Measurements from ENCODE around the gene RYR1. TPM values are rescaled to one million over a fixed set of nuclear protein-coding genes. Genes with fewer than 3 reads are reported as not detected.

Gene RYR1
- total and polyA plus RNA-seq, 5 experiments from 2014 or later, result 0.07 to 1.3 (median 0.93) TPM; not detected in 2

DNA sequence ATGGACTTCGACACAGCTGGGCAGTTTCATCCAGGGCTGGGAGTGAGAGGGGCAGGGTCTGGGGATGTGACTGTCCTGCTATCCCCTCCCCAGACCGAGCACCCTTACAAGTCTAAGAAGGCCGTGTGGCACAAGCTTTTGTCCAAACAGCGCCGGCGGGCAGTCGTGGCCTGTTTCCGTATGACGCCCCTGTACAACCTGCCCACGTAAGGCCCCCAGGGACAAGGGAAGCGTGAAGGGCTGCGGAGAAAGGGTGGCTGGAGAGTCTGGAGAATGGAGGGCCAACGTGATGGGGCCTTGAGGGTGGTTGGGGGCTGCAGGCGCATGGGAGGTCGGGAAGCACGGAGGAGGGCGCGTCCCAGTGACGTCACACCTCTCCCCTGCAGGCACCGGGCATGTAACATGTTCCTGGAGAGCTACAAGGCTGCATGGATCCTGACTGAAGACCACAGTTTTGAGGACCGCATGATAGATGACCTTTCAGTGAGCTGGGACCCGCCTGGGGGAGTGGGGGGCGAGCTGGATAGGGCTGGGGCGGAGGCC lies 94.8 kb downstream of the RYR1 start:
- Mint-ChIP-seq H3K4me3 (peak overlapping the region in 3 of 10 donors; percentile 3 to 67 (median 46)), H3K27me3 (peaks cover 0 to 18% (median 6%) of the 10 kb centered on the region in 5 donors), H3K36me3 (no peaks in the 10 kb centered on the region), H3K27ac (peak overlapping the region in 1 of 10 donors; percentile 63), H3K4me1 (peaks cover 0 to 2% (median 0%) of the 10 kb centered on the region in 4 donors), H3K9me3 (no peaks in the 10 kb centered on the region)
- DNase-seq, result no peak
- POLR2A ChIA-PET, result interaction anchor here (0.7 to 1.1 kb wide), 2 partner anchors 9 to 10 kb away, joined by 3 read pairs; no protein-coding TSS in a partner anchor
- ATAC-seq, result no peak

DNA sequence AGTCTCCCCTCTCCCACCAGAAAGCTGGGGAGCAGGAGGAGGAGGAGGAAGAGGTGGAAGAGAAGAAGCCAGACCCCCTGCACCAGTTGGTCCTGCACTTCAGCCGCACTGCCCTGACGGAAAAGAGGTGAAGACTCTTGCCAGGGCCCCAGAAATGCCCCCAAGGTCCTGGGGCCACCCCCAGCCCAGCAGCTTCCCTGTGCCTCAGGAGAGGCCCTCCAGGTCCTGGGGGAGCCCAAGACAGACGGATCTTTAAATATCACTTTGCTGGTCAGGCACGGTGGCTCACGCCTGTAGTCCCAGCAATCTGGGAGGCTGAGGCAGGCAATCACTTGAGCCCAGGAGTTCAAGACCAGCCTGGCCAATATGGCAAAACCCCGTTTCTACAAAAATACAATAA lies 95.4 kb downstream of the RYR1 start:
- POLR2A ChIA-PET, result interaction anchor here (0.7 to 1.1 kb wide), 2 partner anchors 9 to 10 kb away, joined by 3 read pairs; no protein-coding TSS in a partner anchor
- no peak for ATAC-seq
- Mint-ChIP-seq H3K4me3 (no peak overlapping the region), H3K27me3 (peaks cover 0 to 18% (median 6%) of the 10 kb centered on the region in 5 donors), H3K9me3 (peaks cover 0 to 3% (median 0%) of the 10 kb centered on the region in 9 donors), H3K27ac (no peak overlapping the region), H3K4me1 (peaks cover 0 to 2% (median 0%) of the 10 kb centered on the region in 4 donors), H3K36me3 (no peaks in the 10 kb centered on the region)
- DNase-seq, result no peak

DNA sequence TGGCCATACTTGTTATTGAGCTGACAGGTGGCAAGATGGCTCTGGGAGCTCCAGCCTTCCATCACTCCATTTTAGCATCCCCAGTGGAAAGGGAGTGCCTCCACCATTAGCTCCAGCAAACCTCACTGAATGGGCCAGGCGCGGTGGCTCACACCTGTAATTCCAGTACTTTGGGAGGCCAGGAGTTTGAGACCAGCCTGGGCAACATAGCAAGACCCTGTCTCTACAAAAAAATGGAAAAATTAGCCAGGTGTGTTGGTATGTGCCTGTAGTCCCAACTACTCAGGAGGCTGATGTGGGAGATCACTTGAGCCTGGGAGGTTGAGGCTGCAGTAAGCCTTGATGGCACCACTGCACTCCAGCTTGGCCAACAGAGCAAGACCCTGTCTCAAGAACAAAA lies 98.0 kb downstream of the RYR1 start:
- Mint-ChIP-seq H3K9me3 (peaks cover 0 to 15% (median 5%) of the 10 kb centered on the region in 9 donors), H3K36me3 (peaks cover 0 to 3% (median 0%) of the 10 kb centered on the region in 3 donors), H3K27ac (no peak overlapping the region), H3K4me1 (peaks cover 0 to 6% (median 4%) of the 10 kb centered on the region in 4 donors), H3K27me3 (peaks cover 2 to 18% (median 4%) of the 10 kb centered on the region in 5 donors), H3K4me3 (no peak overlapping the region)
- ATAC-seq, result no peak
- no peak for DNase-seq
- POLR2A ChIA-PET, result no interaction called here

DNA sequence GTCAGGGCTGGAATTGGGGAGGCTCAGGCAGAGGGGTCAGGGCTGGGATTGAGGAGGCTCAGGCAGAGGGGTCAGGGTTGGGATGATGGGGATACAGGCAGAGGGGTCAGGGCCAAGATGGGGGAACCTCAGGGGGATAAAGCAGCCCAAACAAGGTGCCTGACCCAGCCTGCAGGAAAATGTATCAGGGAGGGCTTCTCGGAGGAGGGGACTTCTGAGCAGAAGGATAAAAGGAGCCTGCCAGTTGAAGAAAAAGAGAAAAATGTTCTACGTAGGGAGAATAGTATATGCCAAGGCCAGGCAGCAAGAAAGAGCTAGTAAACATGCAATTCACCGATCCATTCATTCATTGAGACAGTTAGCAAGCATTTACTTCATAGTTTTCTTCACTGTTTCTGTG lies 99.4 kb downstream of the RYR1 start:
- H3K9me3 Mint-ChIP-seq, result peaks cover 0 to 15% (median 5%) of the 10 kb centered on the region in 9 donors
- H3K4me1 Mint-ChIP-seq, result peaks cover 7 to 20% (median 10%) of the 10 kb centered on the region in 4 donors
- DNase-seq, result no peak
- peaks cover 0 to 3% (median 0%) of the 10 kb centered on the region in 3 donors for H3K36me3 Mint-ChIP-seq
- H3K27ac Mint-ChIP-seq, result peak overlapping the region in 3 of 10 donors; percentile 16 to 28 (median 19)
- H3K27me3 Mint-ChIP-seq, result peaks cover 0 to 17% (median 4%) of the 10 kb centered on the region in 5 donors
- no peak overlapping the region for H3K4me3 Mint-ChIP-seq
- POLR2A ChIA-PET, result interaction anchor here (0.6 to 1.4 kb wide), 2 partner anchors 17 to 89 kb away, joined by 3 read pairs; no protein-coding TSS in a partner anchor
- no peak for ATAC-seq

DNA sequence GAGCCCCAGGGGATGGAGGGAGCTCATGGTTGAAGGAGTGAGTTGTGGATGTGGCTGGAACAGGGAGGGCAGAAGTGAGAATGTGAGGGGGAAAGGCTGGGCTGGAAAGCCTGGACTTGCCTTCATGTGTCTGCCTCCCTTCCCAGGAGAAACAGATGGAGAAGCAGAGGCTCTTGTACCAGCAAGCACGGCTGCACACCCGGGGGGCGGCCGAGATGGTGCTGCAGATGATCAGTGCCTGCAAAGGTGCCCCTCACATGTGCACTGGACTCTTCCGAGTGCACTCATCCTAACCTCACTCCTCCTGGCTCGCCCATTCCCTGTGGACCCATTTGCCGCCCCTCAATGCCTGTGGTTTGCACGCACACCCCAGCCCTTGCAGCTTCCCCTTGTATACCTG lies 101.1 kb downstream of the RYR1 start:
- ATAC-seq (no peak), DNase-seq (no peak)
- Mint-ChIP-seq H3K27ac (peak overlapping the region in 1 of 10 donors; percentile 74), H3K9me3 (peaks cover 0 to 15% (median 5%) of the 10 kb centered on the region in 9 donors), H3K4me1 (peaks cover 13 to 36% (median 26%) of the 10 kb centered on the region in 4 donors), H3K4me3 (no peak overlapping the region), H3K36me3 (peaks cover 0 to 3% (median 0%) of the 10 kb centered on the region in 3 donors), H3K27me3 (peaks cover 0 to 9% (median 3%) of the 10 kb centered on the region in 5 donors)
- POLR2A ChIA-PET, result interaction anchor here (1.2 kb wide), 1 partner anchor 10 kb away, joined by 6 read pairs; no protein-coding TSS in a partner anchor

DNA sequence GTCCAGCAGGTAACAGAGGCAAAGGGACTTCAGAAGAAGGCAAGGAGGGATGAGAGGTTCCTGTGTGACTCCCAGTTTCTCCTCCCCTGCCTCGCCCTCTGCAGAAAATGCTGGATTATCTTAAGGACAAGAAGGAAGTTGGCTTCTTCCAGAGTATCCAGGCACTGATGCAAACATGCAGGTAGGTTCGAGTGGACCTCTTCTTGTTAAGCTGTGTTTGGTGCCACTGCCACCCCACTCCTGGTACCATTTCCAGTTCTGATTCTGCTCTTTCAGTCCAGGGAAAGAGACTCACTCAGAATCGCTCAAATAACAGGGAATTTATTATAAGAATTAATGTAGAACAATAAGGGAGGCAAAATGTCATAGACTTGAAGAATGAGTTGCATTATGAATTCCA lies 101.7 kb downstream of the RYR1 start:
- H3K36me3 Mint-ChIP-seq, result peaks cover 0 to 3% (median 0%) of the 10 kb centered on the region in 3 donors
- peaks cover 0 to 9% (median 3%) of the 10 kb centered on the region in 5 donors for H3K27me3 Mint-ChIP-seq
- H3K9me3 Mint-ChIP-seq, result peaks cover 0 to 15% (median 6%) of the 10 kb centered on the region in 9 donors
- H3K4me1 Mint-ChIP-seq, result peaks cover 13 to 37% (median 27%) of the 10 kb centered on the region in 4 donors
- peak overlapping the region in 1 of 10 donors; percentile 60 for H3K27ac Mint-ChIP-seq
- POLR2A ChIA-PET, result interaction anchor here (0.6 to 0.8 kb wide), 2 partner anchors 9 to 99 kb away, joined by 3 to 5 read pairs; no protein-coding TSS in a partner anchor
- no peak for ATAC-seq
- DNase-seq, result no peak
- H3K4me3 Mint-ChIP-seq, result no peak overlapping the region

DNA sequence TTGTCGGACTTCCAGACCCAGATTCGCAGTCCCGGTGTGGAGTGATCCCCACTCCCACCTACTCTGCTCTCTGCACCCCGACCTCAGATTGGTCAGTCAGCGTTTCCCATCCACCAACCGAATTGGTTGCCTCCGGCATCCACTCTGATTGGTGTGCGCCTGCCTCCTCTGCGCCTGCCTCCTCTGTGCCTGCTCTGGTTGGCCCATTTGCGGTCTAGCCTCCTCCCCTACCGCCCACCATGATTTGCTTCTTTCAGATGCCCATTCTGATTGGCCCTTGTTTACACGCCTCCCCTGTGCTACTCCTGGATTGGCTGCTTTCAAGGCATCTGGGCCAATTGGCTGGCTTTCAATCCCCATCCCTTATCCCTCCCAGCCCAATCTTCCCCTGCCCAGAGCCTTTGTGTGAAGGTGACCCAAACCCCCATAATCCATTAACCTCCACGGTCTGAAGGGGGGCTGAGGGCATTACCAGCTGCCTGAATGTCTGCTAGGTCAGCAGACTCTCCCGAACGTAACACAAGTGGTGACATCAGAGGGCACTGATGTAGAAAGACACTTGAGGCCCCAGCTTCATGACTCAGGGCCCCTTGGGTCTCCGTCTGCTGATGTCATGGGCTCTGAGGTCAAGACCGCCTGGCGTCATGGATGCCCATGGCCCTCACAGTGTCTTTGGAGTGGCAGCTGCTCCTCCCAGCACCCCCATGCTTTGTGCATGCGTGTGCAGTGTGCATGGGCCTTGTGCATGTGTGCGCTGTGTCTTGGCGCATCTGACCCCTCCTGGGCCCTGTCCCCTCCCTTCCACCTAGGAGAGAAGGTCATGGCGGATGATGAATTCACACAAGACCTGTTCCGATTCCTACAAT lies 103.8 kb downstream of the RYR1 start:
- peaks cover 0 to 15% (median 6%) of the 10 kb centered on the region in 9 donors for H3K9me3 Mint-ChIP-seq
- H3K4me3 Mint-ChIP-seq, result peak overlapping the region in 2 of 10 donors; percentile 13 to 22
- POLR2A ChIA-PET, result interaction anchor here (1.0 kb wide), 1 partner anchor 9 kb away, joined by 3 read pairs; no protein-coding TSS in a partner anchor
- H3K27ac Mint-ChIP-seq, result peak overlapping the region in 7 of 10 donors; percentile 21 to 98 (median 58)
- H3K27me3 Mint-ChIP-seq, result peaks cover 0 to 9% (median 0%) of the 10 kb centered on the region in 5 donors
- DNase-seq (no peak), ATAC-seq (no peak)
- H3K4me1 Mint-ChIP-seq, result peaks cover 14 to 37% (median 27%) of the 10 kb centered on the region in 4 donors
- peaks cover 0 to 3% (median 0%) of the 10 kb centered on the region in 3 donors for H3K36me3 Mint-ChIP-seq

DNA sequence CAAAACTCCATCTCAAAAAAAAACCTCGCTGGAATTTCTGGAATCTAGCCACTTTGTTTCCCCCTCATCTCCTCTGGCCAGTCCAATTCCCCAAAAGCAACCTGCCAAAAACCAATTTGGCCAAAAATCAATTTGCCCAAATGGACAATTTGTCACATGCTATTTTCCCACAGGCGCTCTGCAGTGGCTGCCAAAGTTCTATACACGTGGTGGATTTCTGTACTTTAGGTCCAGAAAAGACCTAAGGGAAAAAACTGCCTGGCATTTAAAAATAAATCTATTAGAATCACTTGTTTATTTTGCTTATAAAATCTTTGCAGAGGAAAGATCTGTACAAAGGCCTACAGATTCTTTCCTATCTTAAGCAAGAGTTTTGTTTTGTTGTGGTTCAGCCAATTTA lies 104.9 kb downstream of the RYR1 start:
- POLR2A ChIA-PET, result interaction anchor here (0.6 to 1.4 kb wide), 7 partner anchors 10 to 1031 kb away, joined by 3 to 18 read pairs (median 3); partner anchors contain the start of genes EIF3K and MAP4K1
- Mint-ChIP-seq H3K27ac (peak overlapping the region in 9 of 10 donors; percentile 52 to 98 (median 81)), H3K9me3 (peaks cover 0 to 15% (median 6%) of the 10 kb centered on the region in 9 donors), H3K4me1 (peaks cover 14 to 37% (median 27%) of the 10 kb centered on the region in 4 donors), H3K27me3 (peaks cover 0 to 4% (median 0%) of the 10 kb centered on the region in 5 donors), H3K4me3 (peak overlapping the region; percentile 12 to 82 (median 70)), H3K36me3 (peaks cover 0 to 3% (median 0%) of the 10 kb centered on the region in 3 donors)
- DNase-seq, result no peak
- ATAC-seq, result no peak

DNA sequence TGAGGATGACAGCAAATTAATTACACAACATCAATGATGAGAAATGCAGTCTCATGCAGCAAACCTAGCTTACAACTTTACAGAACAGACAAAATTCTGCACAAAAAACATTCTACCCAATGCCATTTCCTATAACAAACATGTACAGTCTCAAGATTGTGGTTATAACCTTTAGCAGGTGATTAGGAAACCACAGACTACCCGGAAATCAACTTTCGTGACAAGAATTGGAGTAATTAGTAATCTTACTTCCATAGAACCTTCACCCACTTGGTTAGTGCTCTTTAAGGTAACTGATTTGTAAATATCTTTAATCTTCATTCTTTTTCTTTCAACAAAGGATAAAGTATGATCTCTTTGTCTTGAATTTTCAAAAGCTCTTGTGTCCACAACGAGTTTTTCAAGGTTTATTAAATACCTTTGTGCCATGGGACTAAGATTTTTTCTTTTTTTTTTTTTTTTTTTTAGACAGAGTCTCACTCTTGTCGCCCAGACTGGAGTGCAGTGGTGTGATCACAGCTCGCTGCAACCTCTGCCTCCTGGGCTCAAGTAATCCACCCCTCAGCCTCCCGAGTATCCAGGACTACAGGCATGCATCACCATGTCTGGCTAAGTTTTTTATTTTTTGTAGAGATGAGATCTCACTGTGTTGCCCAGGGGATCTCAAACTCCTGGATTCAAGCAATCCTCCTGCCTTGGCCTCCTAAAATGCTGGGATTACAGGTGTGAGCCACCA lies 105.5 kb downstream of the RYR1 start:
- peaks cover 0 to 15% (median 3%) of the 10 kb centered on the region in 9 donors for H3K9me3 Mint-ChIP-seq
- ATAC-seq (peak; percentile 93 to 94), DNase-seq (peak in 3 of 10 donors; percentile 50 to 69 (median 63))
- H3K27me3 Mint-ChIP-seq, result peaks cover 0 to 4% (median 0%) of the 10 kb centered on the region in 5 donors
- H3K36me3 Mint-ChIP-seq, result peaks cover 0 to 3% (median 0%) of the 10 kb centered on the region in 3 donors
- H3K4me1 Mint-ChIP-seq, result peaks cover 14 to 37% (median 28%) of the 10 kb centered on the region in 4 donors
- POLR2A ChIA-PET, result interaction anchor here (0.6 to 1.4 kb wide), 7 partner anchors 10 to 1032 kb away, joined by 3 to 18 read pairs (median 3); partner anchors contain the start of genes EIF3K and MAP4K1
- H3K27ac Mint-ChIP-seq, result peak overlapping the region; percentile 27 to 98 (median 78)
- H3K4me3 Mint-ChIP-seq, result peak overlapping the region; percentile 12 to 82 (median 70)

DNA sequence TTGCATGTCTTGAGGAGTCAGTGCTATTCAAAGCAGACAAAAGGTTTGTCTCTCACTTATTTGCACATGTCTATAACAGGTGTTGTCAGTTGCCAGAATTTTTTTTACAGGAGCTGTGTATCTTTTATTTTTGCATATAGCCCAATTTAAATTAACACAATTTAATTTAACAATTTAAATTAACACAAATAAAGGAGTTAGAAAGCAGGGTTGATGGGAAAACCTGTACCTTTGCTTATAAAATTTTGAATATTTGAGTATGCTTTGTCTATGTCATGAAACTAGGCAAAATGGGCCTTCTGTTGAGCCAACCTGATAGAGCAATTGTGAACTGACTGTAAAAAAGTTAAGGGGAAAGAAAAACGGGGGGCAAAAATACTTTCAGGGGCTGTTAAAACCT lies 106.3 kb downstream of the RYR1 start:
- peaks cover 0 to 2% (median 0%) of the 10 kb centered on the region in 3 donors for H3K36me3 Mint-ChIP-seq
- DNase-seq, result no peak
- peaks cover 0 to 1% (median 0%) of the 10 kb centered on the region in 5 donors for H3K27me3 Mint-ChIP-seq
- H3K4me1 Mint-ChIP-seq, result peaks cover 20 to 43% (median 36%) of the 10 kb centered on the region in 4 donors
- H3K27ac Mint-ChIP-seq, result peak overlapping the region in 3 of 10 donors; percentile 40 to 98 (median 76)
- H3K4me3 Mint-ChIP-seq, result peak overlapping the region in 1 of 10 donors; percentile 70
- no peak for ATAC-seq
- POLR2A ChIA-PET, result interaction anchor here (1.4 kb wide), 1 partner anchor 78 kb away, joined by 18 read pairs; the partner anchor contains the start of genes EIF3K and MAP4K1
- peaks cover 0 to 9% (median 2%) of the 10 kb centered on the region in 9 donors for H3K9me3 Mint-ChIP-seq

DNA sequence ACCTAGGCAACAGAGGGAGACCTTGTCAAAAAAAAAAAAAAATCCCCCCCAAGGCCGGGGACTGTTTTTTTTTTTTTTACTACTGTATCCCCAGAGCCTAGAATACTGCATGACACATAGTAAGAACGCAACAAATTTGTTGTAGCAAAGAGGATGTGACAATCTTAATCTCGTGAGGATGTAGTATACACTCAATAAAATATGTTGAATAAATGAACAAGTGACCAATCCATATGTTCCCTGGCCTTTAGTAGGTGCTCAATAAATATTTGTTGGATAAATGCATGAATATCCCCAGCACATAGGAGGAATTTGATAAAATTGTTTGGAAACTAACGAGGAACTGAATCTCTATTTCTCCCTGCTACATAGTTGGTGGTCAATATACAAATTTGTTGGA lies 108.5 kb downstream of the RYR1 start:
- H3K4me3 Mint-ChIP-seq, result no peak overlapping the region
- H3K9me3 Mint-ChIP-seq, result peaks cover 0 to 3% (median 0%) of the 10 kb centered on the region in 9 donors
- peaks cover 16 to 40% (median 34%) of the 10 kb centered on the region in 4 donors for H3K4me1 Mint-ChIP-seq
- POLR2A ChIA-PET, result interaction anchor here (0.7 kb wide), 2 partner anchors 300 to 694 kb away, joined by 4 to 5 read pairs; no protein-coding TSS in a partner anchor
- no peaks in the 10 kb centered on the region for H3K36me3 Mint-ChIP-seq
- no peak overlapping the region for H3K27ac Mint-ChIP-seq
- DNase-seq (no peak), ATAC-seq (no peak)
- peaks cover 0 to 1% (median 0%) of the 10 kb centered on the region in 5 donors for H3K27me3 Mint-ChIP-seq

Measured in naive thymus-derived CD8-positive, alpha-beta T cell (primary cell).